NCI-H1105 (cell line): ENCODE measurements around the gene FSCB.
A peak's percentile ranks its signal among the peaks of the same experiment; 100 is the strongest.
"Not testable (repeated sequence)": the region's sequence is repeated elsewhere in the genome, so short reads cannot be mapped to it uniquely, and the experiment has no call there.

Experiments
- DNase-seq: peaks from one replicate; lab custom pipeline; 2025; lab: John Stamatoyannopoulos, UW

The FSCB gene, protein sequence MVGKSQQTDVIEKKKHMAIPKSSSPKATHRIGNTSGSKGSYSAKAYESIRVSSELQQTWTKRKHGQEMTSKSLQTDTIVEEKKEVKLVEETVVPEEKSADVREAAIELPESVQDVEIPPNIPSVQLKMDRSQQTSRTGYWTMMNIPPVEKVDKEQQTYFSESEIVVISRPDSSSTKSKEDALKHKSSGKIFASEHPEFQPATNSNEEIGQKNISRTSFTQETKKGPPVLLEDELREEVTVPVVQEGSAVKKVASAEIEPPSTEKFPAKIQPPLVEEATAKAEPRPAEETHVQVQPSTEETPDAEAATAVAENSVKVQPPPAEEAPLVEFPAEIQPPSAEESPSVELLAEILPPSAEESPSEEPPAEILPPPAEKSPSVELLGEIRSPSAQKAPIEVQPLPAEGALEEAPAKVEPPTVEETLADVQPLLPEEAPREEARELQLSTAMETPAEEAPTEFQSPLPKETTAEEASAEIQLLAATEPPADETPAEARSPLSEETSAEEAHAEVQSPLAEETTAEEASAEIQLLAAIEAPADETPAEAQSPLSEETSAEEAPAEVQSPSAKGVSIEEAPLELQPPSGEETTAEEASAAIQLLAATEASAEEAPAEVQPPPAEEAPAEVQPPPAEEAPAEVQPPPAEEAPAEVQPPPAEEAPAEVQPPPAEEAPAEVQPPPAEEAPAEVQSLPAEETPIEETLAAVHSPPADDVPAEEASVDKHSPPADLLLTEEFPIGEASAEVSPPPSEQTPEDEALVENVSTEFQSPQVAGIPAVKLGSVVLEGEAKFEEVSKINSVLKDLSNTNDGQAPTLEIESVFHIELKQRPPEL

DNA sequence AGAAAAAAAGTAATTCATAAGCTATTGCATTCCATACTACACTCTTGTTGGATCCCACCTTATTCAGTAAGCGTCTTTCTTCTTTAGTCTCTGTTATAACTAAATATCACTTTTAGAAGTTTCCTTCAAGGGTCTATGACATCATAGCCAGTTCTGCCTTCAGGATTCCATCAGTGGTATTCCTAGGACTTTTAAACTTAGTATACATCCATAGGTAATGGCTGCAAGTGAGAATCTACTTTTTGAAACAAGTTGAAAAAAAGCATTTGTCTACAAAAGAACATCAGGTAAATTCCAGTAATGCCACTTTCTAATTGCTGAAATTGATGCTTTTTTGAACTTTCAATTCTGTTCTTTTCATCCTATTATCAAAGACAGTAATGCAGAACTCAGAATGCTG lies at the start of gene FSCB:
Gene FSCB (minus strand): TSS at position 101 of the 400 bp plus-strand sequence. CDS start 296 bp downstream, outside the sequence.
- no peak for DNase-seq

- DNase-seq, result no peak
Observed at GRCh38 chr14:44531658-44532057, 24.6 kb upstream of the FSCB start.

GRCh38 chr14:44530475-44530874 lies 23.4 kb upstream of the FSCB start:
- no peak for DNase-seq

DNA sequence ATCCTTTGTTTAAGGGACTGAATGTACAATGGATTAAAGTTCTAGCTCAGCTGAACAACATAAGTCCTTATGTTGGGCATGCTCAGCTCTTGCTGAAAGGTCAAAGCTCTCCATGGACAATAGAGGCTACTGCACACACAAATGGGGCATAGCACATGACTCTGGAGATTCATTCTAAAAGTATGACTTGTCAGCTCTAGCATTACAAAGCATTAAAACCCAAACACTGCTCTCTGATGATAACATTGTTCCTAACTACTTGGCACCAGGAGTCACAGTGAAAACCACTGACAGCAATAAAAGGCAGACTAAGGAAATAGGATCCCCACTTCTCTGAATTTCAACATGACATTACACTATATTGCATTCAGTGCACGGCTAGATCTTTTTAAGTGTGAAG lies 21.9 kb upstream of the FSCB start:
- no peak for DNase-seq

DNA sequence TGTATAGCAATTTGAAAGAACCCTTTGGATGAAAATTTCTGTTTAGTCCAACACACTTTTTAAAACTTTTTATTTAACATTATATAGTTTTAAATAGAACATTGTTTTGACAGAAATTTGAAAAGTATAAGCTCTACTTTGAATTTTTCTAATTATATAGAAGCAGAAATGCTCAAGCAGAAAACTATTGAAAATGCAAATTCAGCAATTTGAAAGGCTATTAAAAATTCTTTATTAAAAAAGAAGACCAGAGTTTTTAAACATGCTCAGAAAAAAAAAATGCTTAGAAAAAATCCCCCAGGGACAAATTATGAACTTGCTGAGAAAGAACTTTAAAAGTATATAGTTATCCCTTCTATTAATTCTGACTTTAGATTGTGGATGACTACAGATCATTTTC lies 21.1 kb upstream of the FSCB start:
- DNase-seq, result no peak

DNA sequence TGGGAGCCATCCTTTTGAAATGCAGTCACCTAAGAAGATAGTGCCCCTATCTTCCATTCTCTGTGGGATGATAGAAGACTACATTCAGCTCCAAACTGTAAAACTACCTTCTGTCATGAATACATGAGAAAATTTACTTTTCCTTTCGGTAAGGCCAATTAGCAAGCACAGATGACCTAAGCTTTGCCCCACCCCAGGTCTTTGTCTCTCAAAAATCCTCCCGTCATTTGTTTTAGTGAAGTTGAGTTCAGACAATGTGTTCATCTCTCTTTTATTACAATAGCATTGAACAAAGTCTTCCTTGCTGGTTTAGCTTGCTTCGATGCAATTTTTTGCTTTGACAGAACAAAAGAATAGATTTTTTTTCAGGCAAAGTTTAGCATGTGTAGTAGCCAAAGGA lies 18.2 kb upstream of the FSCB start:
- no peak for DNase-seq

- DNase-seq, result not testable (repeated sequence)
Observed at GRCh38 chr14:44515668-44516067, 8.6 kb upstream of the FSCB start.

GRCh38 chr14:44508834-44509233 lies 1.8 kb upstream of the FSCB start:
- DNase-seq, result no peak

DNA sequence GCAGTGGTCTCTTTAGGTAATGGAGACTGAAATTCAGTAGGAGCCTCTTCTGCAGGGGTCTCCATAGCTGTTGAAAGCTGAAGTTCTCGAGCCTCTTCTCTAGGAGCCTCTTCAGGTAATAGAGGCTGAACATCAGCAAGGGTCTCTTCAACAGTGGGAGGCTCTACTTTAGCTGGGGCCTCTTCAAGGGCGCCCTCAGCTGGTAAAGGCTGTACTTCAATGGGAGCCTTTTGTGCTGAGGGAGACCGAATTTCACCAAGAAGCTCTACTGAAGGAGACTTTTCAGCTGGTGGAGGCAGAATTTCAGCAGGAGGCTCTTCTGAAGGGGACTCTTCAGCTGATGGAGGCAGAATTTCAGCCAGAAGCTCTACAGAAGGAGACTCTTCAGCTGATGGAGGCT lies 1.5 kb downstream of the FSCB start:
- DNase-seq, result no peak

- no peak for DNase-seq
Observed at GRCh38 chr14:44497148-44497547, 9.9 kb downstream of the FSCB start.

- DNase-seq, result no peak
Observed at GRCh38 chr14:44494137-44494536, 12.9 kb downstream of the FSCB start.

GRCh38 chr14:44490966-44491365 lies 16.1 kb downstream of the FSCB start:
- no peak for DNase-seq

GRCh38 chr14:44477953-44478352 lies 29.1 kb downstream of the FSCB start:
- DNase-seq, result no peak

DNA sequence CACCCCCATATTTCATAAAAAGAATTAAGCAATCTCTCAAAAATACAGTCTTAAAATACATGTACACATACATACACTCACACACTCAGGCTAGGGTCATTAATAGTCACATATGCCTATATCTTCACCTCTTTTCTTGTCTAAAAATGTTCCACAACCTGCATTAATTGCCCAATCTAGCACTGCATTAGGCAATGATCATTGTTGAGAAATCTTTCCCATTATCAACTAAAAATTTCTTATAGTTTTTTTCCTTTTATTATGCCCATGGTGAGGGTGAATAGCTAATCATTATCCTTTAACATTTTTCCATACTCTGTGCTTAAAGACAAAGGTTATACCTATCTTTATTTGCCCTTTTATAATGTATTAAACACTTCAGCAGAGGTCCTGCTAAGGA lies 38.3 kb downstream of the FSCB start:
- DNase-seq, result no peak

- peak; percentile 62 for DNase-seq
Observed at GRCh38 chr14:44463356-44464004, 43.6 kb downstream of the FSCB start.

DNA sequence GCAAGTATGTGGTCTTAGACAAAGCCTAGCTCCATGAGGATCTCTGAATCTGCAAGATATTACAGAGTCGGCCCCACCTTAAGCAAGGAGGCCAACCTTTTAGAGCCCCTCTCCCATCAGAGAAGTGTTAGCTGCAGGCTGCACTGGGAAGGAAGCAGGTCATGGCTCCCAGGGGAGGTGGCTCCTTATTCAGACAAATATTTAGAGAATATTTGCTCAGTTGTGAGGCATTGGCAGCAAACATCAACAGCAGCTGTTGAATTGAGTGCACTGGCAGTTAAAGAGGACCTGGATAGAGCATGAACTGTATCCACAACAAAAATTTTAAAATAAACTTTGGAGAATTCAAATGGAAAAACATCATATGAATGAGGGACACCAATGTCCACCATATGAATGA lies 44.7 kb downstream of the FSCB start:
- DNase-seq, result peak; percentile 15

- DNase-seq, result no peak
Observed at GRCh38 chr14:44461811-44462210, 45.3 kb downstream of the FSCB start.
